Activated CD8-positive, alpha-beta T cell treated with anti-CD3 and anti-CD28 coated beads for 36 hours (primary cell): Measurements from ENCODE around the gene NUP210. TPM values are rescaled to one million over a fixed set of nuclear protein-coding genes. Genes with fewer than 3 reads are reported as not detected.

ENCODE experiments used
- ATAC-seq: fragments of 200-7000 bp; cut with Tn5 transposase; one replicate; pipeline ENCODE4 v1.10.0; 2021; ENCODE audit warnings: mild to moderate bottlenecking, moderate library complexity
- CTCF ChIA-PET: fragments of 350-600 bp; sonication (Branson Sonifier 250); formaldehyde crosslinking; loops from one replicate; lab custom pipeline; 2021; ENCODE audit warnings: antibody characterized with exemption; lab: Charles Lee
- POLR2A ChIA-PET: fragments of 350-600 bp; sonication (Branson Sonifier 250); formaldehyde crosslinking; loops from one replicate; lab custom pipeline; 2021; ENCODE audit warnings: antibody characterized with exemption; lab: Charles Lee
- DNase-seq: peaks from one replicate; pipeline ENCODE4 v3.0.0-alpha.2; 2020
- H3K27ac Mint-ChIP-seq: one replicate; pipeline ENCODE4 v1.8.0; 2021; ENCODE audit warnings: mild to moderate bottlenecking, mixed read lengths
- H3K27me3 Mint-ChIP-seq: one replicate; pipeline ENCODE4 v1.8.0; 2021; ENCODE audit warnings: mixed read lengths
- H3K36me3 Mint-ChIP-seq: one replicate; pipeline ENCODE4 v1.8.0; 2021; ENCODE audit warnings: low read depth, mixed read lengths
- H3K4me1 Mint-ChIP-seq: one replicate; pipeline ENCODE4 v1.8.0; 2021; ENCODE audit warnings: low read depth, mixed read lengths
- H3K4me3 Mint-ChIP-seq: one replicate; pipeline ENCODE4 v1.8.0; 2021; ENCODE audit warnings: mild to moderate bottlenecking, moderate library complexity, mixed read lengths
- H3K9me3 Mint-ChIP-seq: one replicate; pipeline ENCODE4 v1.8.0; 2021; ENCODE audit warnings: mixed read lengths
- intact Hi-C: fragments of 100-400 bp; cut with micrococcal nuclease; formaldehyde crosslinking; loops from one replicate; pipeline ENCODE4 v1.10.0; 2022
- total RNA-seq, 2 experiments: library from RNA; stranded (reverse); gene quantifications; one replicate each; pipeline ENCODE4 v1.2.3, GENCODE V29; 2021
- TF ChIP-seq, protein P1 (sequence below): fragments of 200-600 bp; IDR thresholded peaks from one replicate; pipeline ENCODE4 v1.8.0; 2022; ENCODE audit warnings: antibody characterized with exemption, mild to moderate bottlenecking

The NUP210 gene
- total RNA-seq, 2 experiments from 2014 or later: 142 to 143 TPM

DNA sequence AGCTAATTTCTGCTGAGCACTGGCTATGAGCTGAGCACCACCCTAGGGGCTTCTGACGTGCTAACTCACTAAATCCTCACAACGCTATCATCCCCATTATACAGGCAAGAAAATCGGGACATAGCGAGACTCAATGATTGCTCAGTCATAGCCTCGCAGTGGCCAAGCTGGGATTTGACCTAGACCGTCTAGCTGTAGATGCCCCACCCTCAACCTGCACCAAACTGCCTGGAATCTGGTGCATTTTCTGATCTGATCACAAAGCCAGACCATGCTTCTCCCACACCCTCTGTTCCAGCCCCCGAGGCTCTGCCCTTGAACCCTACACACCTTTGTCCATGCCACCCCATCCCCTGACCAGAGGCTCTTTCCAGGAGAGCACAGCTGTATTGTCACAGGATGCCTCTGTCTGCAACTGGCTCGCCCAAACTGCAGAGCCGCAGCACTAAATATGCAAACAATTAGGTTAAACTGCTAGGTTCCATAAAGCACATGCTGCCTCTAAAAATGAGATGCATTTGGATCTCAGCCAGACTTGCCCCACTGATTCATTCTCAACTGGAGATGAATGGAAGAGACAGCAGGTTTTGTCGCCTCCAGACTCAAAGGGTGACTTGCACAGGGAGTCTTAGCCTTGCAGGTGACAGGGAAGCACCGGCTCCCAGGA, 95.2 kb downstream of the NUP210 start:
- Mint-ChIP-seq H3K4me3 (no peak overlapping the region), H3K4me1 (no peaks in the 10 kb centered on the region), H3K9me3 (no peaks in the 10 kb centered on the region), H3K36me3 (peaks cover 50% of the 10 kb centered on the region), H3K27me3 (no peaks in the 10 kb centered on the region), H3K27ac (no peak overlapping the region)
- ATAC-seq (no peak), DNase-seq (no peak)
- POLR2A ChIA-PET: interaction anchor here (0.9 to 1.0 kb wide), 2 partner anchors 9 to 11 kb away, joined by 3 to 4 read pairs; no protein-coding TSS in a partner anchor
- intact Hi-C loops: no loop called here
- CTCF ChIA-PET: interaction anchor here (1.4 kb wide), 1 partner anchor 232 kb away, joined by 5 read pairs; no protein-coding TSS in a partner anchor
- TF ChIP-seq, protein P1, sequence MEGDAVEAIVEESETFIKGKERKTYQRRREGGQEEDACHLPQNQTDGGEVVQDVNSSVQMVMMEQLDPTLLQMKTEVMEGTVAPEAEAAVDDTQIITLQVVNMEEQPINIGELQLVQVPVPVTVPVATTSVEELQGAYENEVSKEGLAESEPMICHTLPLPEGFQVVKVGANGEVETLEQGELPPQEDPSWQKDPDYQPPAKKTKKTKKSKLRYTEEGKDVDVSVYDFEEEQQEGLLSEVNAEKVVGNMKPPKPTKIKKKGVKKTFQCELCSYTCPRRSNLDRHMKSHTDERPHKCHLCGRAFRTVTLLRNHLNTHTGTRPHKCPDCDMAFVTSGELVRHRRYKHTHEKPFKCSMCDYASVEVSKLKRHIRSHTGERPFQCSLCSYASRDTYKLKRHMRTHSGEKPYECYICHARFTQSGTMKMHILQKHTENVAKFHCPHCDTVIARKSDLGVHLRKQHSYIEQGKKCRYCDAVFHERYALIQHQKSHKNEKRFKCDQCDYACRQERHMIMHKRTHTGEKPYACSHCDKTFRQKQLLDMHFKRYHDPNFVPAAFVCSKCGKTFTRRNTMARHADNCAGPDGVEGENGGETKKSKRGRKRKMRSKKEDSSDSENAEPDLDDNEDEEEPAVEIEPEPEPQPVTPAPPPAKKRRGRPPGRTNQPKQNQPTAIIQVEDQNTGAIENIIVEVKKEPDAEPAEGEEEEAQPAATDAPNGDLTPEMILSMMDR: no peak

DNA sequence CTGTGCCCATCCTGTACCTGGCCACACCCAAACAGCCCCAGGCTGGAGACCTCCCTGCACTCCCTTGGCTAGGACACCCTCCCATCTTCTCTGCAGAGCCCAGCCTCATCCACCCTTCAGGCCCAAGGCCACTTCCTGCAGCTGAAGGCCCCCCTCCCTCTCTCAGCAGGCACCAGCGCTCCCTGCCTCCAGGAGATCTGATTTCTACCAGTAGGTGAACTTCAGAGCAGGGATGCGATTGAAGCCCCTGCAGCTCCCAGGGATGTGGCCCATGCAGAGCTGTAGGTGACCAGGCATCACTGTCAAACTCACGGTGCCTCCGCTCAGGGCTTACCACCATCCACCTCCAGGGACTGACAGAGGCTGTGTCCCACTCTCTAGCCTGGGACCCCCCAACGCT, 96.3 kb downstream of the NUP210 start:
- Mint-ChIP-seq H3K4me1 (no peaks in the 10 kb centered on the region), H3K36me3 (peaks cover 48% of the 10 kb centered on the region), H3K27me3 (no peaks in the 10 kb centered on the region), H3K9me3 (no peaks in the 10 kb centered on the region), H3K4me3 (no peak overlapping the region), H3K27ac (no peak overlapping the region)
- ChIA-PET CTCF (no interaction called here), POLR2A (interaction anchor here (0.6 to 0.9 kb wide), 2 partner anchors 10 to 156 kb away, joined by 3 read pairs; no protein-coding TSS in a partner anchor)
- intact Hi-C loops: no loop called here
- TF ChIP-seq, protein P1: no peak
- ATAC-seq: no peak
- DNase-seq: no peak

DNA sequence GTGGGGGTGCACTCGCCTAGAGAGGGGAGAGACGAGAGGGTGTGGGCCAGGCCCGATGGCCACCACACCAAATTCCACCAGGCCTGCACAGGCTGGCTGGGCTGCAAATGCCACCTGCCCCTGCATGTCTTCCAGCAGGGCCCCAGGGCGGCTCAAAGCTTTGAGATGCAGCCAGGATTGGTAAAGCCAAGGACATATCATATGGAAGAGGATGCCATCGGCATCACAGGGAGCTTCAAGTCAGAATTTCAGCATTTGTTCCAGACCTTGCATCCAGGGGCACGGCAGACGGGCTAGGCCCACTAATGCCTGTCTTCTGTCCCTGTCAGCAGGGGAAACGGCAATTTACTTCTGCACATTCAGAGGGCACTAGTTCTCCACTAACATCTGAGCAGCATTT, 97.8 kb downstream of the NUP210 start:
- Mint-ChIP-seq H3K27ac (no peak overlapping the region), H3K4me1 (no peaks in the 10 kb centered on the region), H3K27me3 (no peaks in the 10 kb centered on the region), H3K4me3 (no peak overlapping the region), H3K36me3 (peaks cover 45% of the 10 kb centered on the region), H3K9me3 (no peaks in the 10 kb centered on the region)
- CTCF ChIA-PET: no interaction called here
- ATAC-seq (no peak), DNase-seq (no peak)
- POLR2A ChIA-PET: interaction anchor here (0.9 kb wide), 1 partner anchor 12 kb away, joined by 3 read pairs; no protein-coding TSS in a partner anchor
- TF ChIP-seq, protein P1: no peak
- intact Hi-C loops: no loop called here

DNA sequence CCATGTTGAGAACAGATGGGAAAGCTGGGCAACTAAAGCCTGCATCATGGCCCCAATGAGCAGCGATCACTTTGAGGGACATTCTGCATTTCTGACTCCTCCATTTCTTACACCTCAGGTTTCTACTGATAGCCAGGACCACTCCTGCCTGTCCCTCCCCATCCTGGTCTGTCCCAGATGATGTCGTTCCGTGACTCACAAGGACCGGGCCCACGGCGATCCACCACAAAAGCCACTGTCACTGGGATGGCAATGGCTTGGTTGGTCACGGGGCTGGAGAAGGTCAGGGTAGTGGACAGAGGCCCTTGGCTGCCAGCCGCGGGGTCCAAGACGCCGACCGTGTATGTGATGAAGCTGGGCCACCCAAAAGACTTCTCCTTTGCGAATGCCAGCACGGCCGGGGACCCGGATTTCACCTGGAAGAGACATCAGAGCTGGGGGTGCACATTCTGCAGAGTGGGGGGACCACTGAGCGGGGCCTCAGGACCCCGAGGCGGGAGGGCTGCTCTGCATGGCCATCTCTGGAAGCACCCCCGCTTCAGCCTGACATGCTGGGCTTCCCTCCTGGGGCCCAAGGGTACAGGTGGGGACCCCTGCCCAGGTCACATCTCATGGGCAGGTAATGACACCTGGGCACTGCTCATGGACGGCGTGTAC, 100.4 kb downstream of the NUP210 start:
- intact Hi-C loops: no loop called here
- DNase-seq (no peak), ATAC-seq (no peak)
- ChIA-PET CTCF (no interaction called here), POLR2A (interaction anchor here (1.1 kb wide), 1 partner anchor 10 kb away, joined by 3 read pairs; no protein-coding TSS in a partner anchor)
- H3K27me3 Mint-ChIP-seq: no peaks in the 10 kb centered on the region
- H3K27ac Mint-ChIP-seq: no peak overlapping the region
- TF ChIP-seq, protein P1: no peak
- H3K36me3 Mint-ChIP-seq: peaks cover 47% of the 10 kb centered on the region
- H3K4me1 Mint-ChIP-seq: no peaks in the 10 kb centered on the region
- H3K4me3 Mint-ChIP-seq: no peak overlapping the region
- no peaks in the 10 kb centered on the region for H3K9me3 Mint-ChIP-seq
